ENCODE data around the gene LCN1.
"Not testable (repeated sequence)": the region's sequence is repeated elsewhere in the genome, so short reads cannot be mapped to it uniquely, and the experiment has no call there.

Gene LCN1

GRCh38 chr9:135533674-135534073 lies 12.4 kb downstream of the LCN1 start:
- Histone ChIP-seq H3K27ac (no peak overlapping the region), H3K4me3 (no peak overlapping the region)
- peak; percentile 35 for DNase-seq (ENCODE audit: low spot score)
- TF ChIP-seq CTCF (IDR thresholded peaks at IDR 0.05) = no peak

- not testable (repeated sequence) for H3K4me3 ChIP-seq, H3K27ac ChIP-seq
- peak; percentile 38 for DNase-seq (ENCODE audit: low spot score)
Measured at GRCh38 chr9:135534192-135534711, 13.0 kb downstream of the LCN1 start.

DNA sequence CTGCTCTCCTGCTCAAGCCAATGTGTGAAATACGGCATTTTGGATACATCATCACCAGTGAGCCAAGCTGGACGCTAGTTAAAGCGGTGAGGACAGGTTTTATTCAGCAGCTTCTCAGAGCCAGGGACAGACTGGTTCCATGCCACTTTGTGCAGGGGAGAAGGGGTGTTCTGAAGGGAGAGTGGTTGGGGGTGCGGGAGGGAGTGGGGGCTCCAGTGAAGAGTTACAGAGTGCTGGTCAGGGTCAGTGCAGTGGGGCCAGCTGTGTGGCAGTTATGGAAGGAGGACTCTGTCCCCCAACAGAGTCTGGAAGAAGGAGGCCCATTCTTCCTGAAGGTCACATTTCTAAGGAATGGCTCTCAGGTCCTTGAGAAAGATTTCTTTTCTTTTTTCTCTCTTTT lies 13.6 kb downstream of the LCN1 start:
- peak; percentile 8 for DNase-seq (ENCODE audit: low spot score)
- not testable (repeated sequence) for H3K27ac ChIP-seq, H3K4me3 ChIP-seq

GRCh38 chr9:135535631-135536030 lies 14.4 kb downstream of the LCN1 start:
- DNase-seq (ENCODE audit: low spot score) = peak; percentile 21
- not testable (repeated sequence) for H3K27ac ChIP-seq, H3K4me3 ChIP-seq

DNA sequence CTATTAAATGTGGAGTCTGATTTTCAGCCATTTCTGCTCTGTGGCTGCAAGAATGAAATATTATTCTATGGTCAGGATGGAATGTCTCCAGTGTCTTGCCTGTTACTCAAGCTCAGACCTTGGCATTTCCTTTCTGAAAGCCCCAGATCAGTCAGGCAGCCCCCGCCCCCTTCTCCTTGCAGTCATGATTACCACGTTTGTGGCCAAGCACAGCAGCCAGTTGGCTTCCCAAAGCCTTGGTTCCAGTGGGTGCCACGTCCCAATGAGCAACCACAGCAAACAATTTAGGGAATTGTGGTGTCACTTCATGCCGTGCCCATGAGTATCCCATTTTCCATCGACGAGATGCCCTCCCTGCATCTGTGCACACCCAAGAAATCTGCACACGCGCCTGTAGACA lies 15.0 kb downstream of the LCN1 start:
- TF ChIP-seq CTCF (IDR thresholded peaks at IDR 0.05) = no peak
- H3K4me3 ChIP-seq = no peak overlapping the region
- H3K27ac ChIP-seq = no peak overlapping the region
- DNase-seq (ENCODE audit: low spot score) = peak; percentile 62

DNA sequence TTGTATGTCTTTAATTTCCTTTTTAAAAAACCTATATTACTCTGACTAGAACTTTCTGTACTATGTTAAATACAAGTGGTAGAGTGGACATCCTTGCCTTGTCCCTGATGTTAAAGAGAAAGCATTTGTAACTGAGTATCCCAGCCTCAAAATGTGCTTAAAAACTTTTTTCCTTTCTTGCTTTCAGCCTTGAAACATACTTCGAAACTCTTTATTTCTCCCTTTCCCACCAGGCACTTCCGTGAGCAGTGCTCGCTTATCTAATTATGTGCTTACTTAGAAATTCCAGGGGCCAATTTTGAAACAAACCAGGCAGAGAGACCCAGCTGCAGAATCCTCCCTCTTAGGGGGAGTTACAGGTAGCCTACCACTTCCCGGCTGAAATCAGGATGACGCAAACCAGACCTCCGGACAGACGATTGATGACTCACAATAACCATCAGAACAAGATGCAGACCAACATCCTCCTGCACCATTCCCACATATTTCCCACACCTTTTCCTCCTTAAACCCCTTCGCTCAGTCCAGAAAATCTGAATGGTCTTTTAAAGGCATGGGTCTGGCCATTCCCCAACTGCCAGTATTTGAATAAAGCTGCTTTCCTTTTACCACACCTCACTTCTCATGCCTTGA lies 22.1 kb downstream of the LCN1 start:
- DNase-seq (ENCODE audit: low spot score) = peak; percentile 9
- not testable (repeated sequence) for H3K4me3 ChIP-seq, H3K27ac ChIP-seq

- Histone ChIP-seq H3K4me3 (no peak overlapping the region), H3K27ac (no peak overlapping the region)
- TF ChIP-seq CTCF (IDR thresholded peaks at IDR 0.05) = no peak
- DNase-seq (ENCODE audit: low spot score) = peak; percentile 55
Measured at GRCh38 chr9:135544981-135545635, 23.9 kb downstream of the LCN1 start.

DNA sequence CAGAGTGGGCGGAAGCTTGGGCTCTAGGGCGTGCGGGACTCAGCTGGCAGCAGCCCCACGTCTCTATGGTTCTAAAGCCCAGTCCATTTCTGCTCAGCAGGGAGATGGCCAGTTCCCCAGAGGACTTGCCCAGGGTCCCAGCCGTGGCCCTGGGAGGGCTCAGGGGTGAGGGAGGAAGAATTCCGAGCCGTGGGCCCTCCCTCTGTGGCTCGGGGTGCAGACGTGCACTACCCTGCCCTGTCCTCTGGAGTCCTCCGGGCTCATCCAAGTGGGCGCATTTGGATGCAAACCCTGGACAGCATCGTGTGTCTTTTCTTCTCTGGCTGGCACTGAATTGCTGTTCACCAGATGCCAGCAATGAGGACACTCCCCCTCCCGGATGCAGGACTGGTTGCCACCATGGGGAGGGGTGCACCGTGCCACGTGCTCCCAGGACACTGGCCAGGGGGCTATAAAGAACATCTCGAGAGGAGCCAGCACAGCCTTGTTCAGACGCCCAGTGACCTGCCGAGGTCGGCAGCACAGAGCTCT lies 24.5 kb downstream of the LCN1 start, which contains the start of gene OBP2A:
TSS of gene OBP2A (plus strand) at position 481 of the 531 bp plus-strand sequence. CDS start 55 bp downstream, outside the sequence.
- H3K27ac ChIP-seq, H3K4me3 ChIP-seq: not testable (repeated sequence)
- peak; percentile 53 for DNase-seq (ENCODE audit: low spot score)

- not testable (repeated sequence) for H3K27ac ChIP-seq, H3K4me3 ChIP-seq
- peak; percentile 64 for DNase-seq (ENCODE audit: low spot score)
Measured at GRCh38 chr9:135546792-135547617, 25.8 kb downstream of the LCN1 start.

Measured in coronary artery (tissue), 2 donors.